Measurements from ENCODE around the gene RAB11FIP3. TPM values are rescaled to one million over a fixed set of nuclear protein-coding genes. Genes with fewer than 3 reads are reported as not detected.

The RAB11FIP3 gene
- total and polyA plus RNA-seq, 2 of the 13 experiments (the other 11 are each of a cell fraction or from before 2014, with no cell fraction given), result 34.3 to 57.6 TPM

- in situ Hi-C loops (cut with HindIII; ENCODE audit: extremely low pct_ligation_motif_present, low pct_unique_long_range_greater_than_20kb) (no loop called here), intact Hi-C loops (cut with micrococcal nuclease; ENCODE audit: unreplicated experiment) (loop anchor here (2.0 kb wide), 1 partner anchor 69 kb away; no protein-coding TSS in a partner anchor)
- DNase-seq (ENCODE audit: low spot score), result no peak
- Histone ChIP-seq H3K9ac (ENCODE audit: insufficient read depth, low read depth, low read length) (peak overlapping the region; percentile 69; the same call in 1 of the 2 replicates), H3K36me3 (replicated peaks in 1 of 2; ENCODE audit: control insufficient read depth in 1 of 2, insufficient read depth in 2 of 2, low read length in 2 of 2) (peaks cover 4 to 27% of the 10 kb centered on the region in 2 experiments; a peak in 4 of 5 replicates), H4K20me1 (ENCODE audit: insufficient read depth, low read length) (no peaks in the 10 kb centered on the region), H3K27me3 (ENCODE audit: control insufficient read depth in 1 of 2, insufficient read depth in 2 of 2, low read length in 2 of 2) (no peaks in the 10 kb centered on the region), H3K4me3 (replicated peaks in 1 of 3; ENCODE audit: insufficient read depth in 1 of 3, low read depth in 2 of 3, low read length in 3 of 3) (peak overlapping the region in 2 of 3 experiments; percentile 20 to 66; a peak in 2 of 6 replicates), H3K9me3 (ENCODE audit: low read length) (no peaks in the 10 kb centered on the region), H3K79me2 (ENCODE audit: insufficient read depth, low read length) (peaks cover 31% of the 10 kb centered on the region), H3K4me2 (ENCODE audit: low read depth, low read length) (peak overlapping the region; percentile 88), H2AFZ (ENCODE audit: low read length) (no peak overlapping the region), H3K27ac (ENCODE audit: extremely low read length, insufficient read depth, low read length) (peak overlapping the region; percentile 79), H3K4me1 (ENCODE audit: insufficient read depth, low read length) (peaks cover 47% of the 10 kb centered on the region)
- 93% methylated on average over 28 of the region's 32 CpGs for WGBS (ENCODE audit: low lambda C conversion rate)
- POLR2A ChIA-PET, result interaction anchor here (0.7 to 2.9 kb wide), 12 partner anchors 8 to 92 kb away, joined by 3 to 21 read pairs (median 5); partner anchors contain the start of genes DECR2 and RAB11FIP3
- no peak for FAIRE-seq
- ATAC-seq, result no peak
- CTCF ChIA-PET (ENCODE audit: low intra/inter-chr PET ratio, low total read pairs), result no interaction called here
- BruUV-seq (replicated peaks), result no TSS peak
- no peak for TF ChIP-seq DPF2 (CRISPR knock-in tag; IDR thresholded peaks at IDR 0.05; ENCODE audit: borderline replicate concordance, low read depth)
- TF ChIP-seq ZNF562 (CRISPR knock-in tag; IDR thresholded peaks at IDR 0.05; ENCODE audit: borderline replicate concordance), result no peak
- no peak for TF ChIP-seq ZSCAN21 (CRISPR knock-in tag; IDR thresholded peaks at IDR 0.05; ENCODE audit: borderline replicate concordance)
- no peak for TF ChIP-seq ZSCAN22 (CRISPR knock-in tag; IDR thresholded peaks at IDR 0.05)
- peak; percentile 98 for TF ChIP-seq ZBTB38 (CRISPR knock-in tag; IDR thresholded peaks at IDR 0.05)
- 0 out of 2 replicates have a peak, but pooled peaks have one; percentile 34 for TF ChIP-seq ZFP90 (CRISPR knock-in tag; IDR thresholded peaks at IDR 0.05; ENCODE audit: borderline replicate concordance)
- 0 out of 2 replicates have a peak, but pooled peaks have one; percentile 40 for TF ChIP-seq FOXC1 (CRISPR knock-in tag; IDR thresholded peaks at IDR 0.05; ENCODE audit: borderline replicate concordance)
- TF ChIP-seq ZNF431 (CRISPR knock-in tag; IDR thresholded peaks at IDR 0.05; ENCODE audit: borderline replicate concordance, low read depth), result no peak
- TF ChIP-seq, protein P1, sequence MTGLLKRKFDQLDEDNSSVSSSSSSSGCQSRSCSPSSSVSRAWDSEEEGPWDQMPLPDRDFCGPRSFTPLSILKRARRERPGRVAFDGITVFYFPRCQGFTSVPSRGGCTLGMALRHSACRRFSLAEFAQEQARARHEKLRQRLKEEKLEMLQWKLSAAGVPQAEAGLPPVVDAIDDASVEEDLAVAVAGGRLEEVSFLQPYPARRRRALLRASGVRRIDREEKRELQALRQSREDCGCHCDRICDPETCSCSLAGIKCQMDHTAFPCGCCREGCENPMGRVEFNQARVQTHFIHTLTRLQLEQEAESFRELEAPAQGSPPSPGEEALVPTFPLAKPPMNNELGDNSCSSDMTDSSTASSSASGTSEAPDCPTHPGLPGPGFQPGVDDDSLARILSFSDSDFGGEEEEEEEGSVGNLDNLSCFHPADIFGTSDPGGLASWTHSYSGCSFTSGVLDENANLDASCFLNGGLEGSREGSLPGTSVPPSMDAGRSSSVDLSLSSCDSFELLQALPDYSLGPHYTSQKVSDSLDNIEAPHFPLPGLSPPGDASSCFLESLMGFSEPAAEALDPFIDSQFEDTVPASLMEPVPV (CRISPR knock-in tag; IDR thresholded peaks at IDR 0.05), result 0 out of 2 replicates have a peak, but pooled peaks have one; percentile 14
- no peak for TF ChIP-seq ZNF879 (CRISPR knock-in tag; IDR thresholded peaks at IDR 0.05)
- no peak for TF ChIP-seq ZFP62 (CRISPR knock-in tag; IDR thresholded peaks at IDR 0.05)
- TF ChIP-seq ZBTB4 (CRISPR knock-in tag; IDR thresholded peaks at IDR 0.05; ENCODE audit: borderline replicate concordance), result peak; percentile 49; the same call in 1 of the 2 replicates
- no peak for TF ChIP-seq POLR2AphosphoS5 (IDR thresholded peaks at IDR 0.05; ENCODE audit: low read depth, low read length)
- peak; percentile 55 for TF ChIP-seq PRPF4 (IDR thresholded peaks at IDR 0.05; ENCODE audit: low read depth, low read length, poor library complexity, severe bottlenecking)
- TF ChIP-seq, protein P2, sequence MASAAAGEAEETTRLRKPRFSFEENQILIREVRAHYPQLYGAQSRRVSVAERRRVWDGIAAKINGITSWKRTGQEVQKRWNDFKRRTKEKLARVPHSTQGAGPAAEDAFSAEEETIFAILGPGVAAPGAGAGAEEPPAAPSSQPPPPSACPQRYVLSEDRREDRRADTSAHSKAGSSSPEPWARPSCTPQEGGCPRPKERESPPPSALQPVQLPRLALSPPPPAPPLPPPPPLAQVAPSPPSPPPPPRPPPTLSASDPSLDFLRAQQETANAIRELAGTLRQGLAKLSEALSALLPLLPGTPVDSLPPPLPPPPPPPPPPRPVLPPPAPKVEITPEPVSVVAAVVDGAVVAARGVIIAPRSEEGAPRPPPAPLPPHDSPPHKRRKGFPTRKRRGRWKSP (CRISPR knock-in tag; IDR thresholded peaks at IDR 0.05), result 0 out of 2 replicates have a peak, but pooled peaks have one; percentile 13
- no peak for TF ChIP-seq TEAD2 (CRISPR knock-in tag; IDR thresholded peaks at IDR 0.05)
These were observed 47.9 kb downstream of the RAB11FIP3 start for GRCh38 chr16:473046-474043.
